Astrocyte (in vitro differentiated cells and primary cell): ENCODE measurements around the gene CHST13. TPM values are rescaled to one million over a fixed set of nuclear protein-coding genes. Genes with fewer than 3 reads are reported as not detected.

Source experiments
- DNase-seq: peaks from one replicate; pipeline ENCODE4 v3.0.0-alpha.2; 2010; ENCODE audit warnings: low read depth
- FAIRE-seq: peaks from 2 replicates; lab custom pipeline; 2011; peaks lifted over from hg19 to GRCh38; lab: Jason Lieb, UNC
- H2AFZ ChIP-seq: 2 replicates; pipeline ENCODE4 v1.6.0; 2012; ENCODE audit warnings: low read depth, low read length, inconsistent platforms
- H3K27ac ChIP-seq: 2 replicates; pipeline ENCODE4 v1.5.1; 2011; ENCODE audit warnings: low read depth, low read length, inconsistent platforms
- H3K27me3 ChIP-seq: 2 replicates; pipeline ENCODE4 v1.6.0; 2011; ENCODE audit warnings: low read length, inconsistent platforms; ENCODE audit not compliant: insufficient read depth
- H3K36me3 ChIP-seq: 2 replicates; pipeline ENCODE4 v1.5.1; 2011; ENCODE audit warnings: low read length, inconsistent platforms; ENCODE audit not compliant: insufficient read depth
- H3K4me1 ChIP-seq: 2 replicates; pipeline ENCODE4 v1.5.1; 2011; ENCODE audit warnings: low read length, inconsistent platforms; ENCODE audit not compliant: insufficient read depth
- H3K4me2 ChIP-seq: 2 replicates; pipeline ENCODE4 v1.6.0; 2012; ENCODE audit warnings: low read length, inconsistent platforms
- H3K4me3 ChIP-seq: 2 replicates; pipeline ENCODE4 v1.5.1; 2011; ENCODE audit warnings: low read depth, mild to moderate bottlenecking, low read length, inconsistent platforms; ENCODE audit not compliant: insufficient read depth
- H3K79me2 ChIP-seq: 2 replicates; pipeline ENCODE4 v1.6.0; 2012; ENCODE audit warnings: mild to moderate bottlenecking, low read length, inconsistent platforms; ENCODE audit not compliant: insufficient read depth
- H3K9ac ChIP-seq: 2 replicates; pipeline ENCODE4 v1.6.0; 2012; ENCODE audit warnings: mild to moderate bottlenecking, low read length, inconsistent platforms
- H3K9me3 ChIP-seq: 2 replicates; pipeline ENCODE4 v1.5.1; 2012; ENCODE audit warnings: low read depth, mild to moderate bottlenecking, low read length, inconsistent platforms; ENCODE audit not compliant: insufficient read depth
- H4K20me1 ChIP-seq: 2 replicates; pipeline ENCODE4 v1.6.0; 2012; ENCODE audit warnings: low read length, inconsistent platforms; ENCODE audit not compliant: insufficient read depth
- H3K27ac Mint-ChIP-seq: one replicate; pipeline ENCODE4 v1.8.0; 2021; ENCODE audit warnings: mild to moderate bottlenecking, mixed read lengths; ENCODE audit not compliant: unreplicated experiment
- H3K27me3 Mint-ChIP-seq: one replicate; pipeline ENCODE4 v1.8.0; 2021; ENCODE audit warnings: low read depth, mixed read lengths; ENCODE audit not compliant: unreplicated experiment
- H3K36me3 Mint-ChIP-seq: one replicate; pipeline ENCODE4 v1.8.0; 2021; ENCODE audit warnings: low read depth, mixed read lengths; ENCODE audit not compliant: unreplicated experiment
- H3K4me1 Mint-ChIP-seq: one replicate; pipeline ENCODE4 v1.8.0; 2021; ENCODE audit warnings: low read depth, mixed read lengths; ENCODE audit not compliant: unreplicated experiment
- H3K4me3 Mint-ChIP-seq: one replicate; pipeline ENCODE4 v1.8.0; 2021; ENCODE audit warnings: mild to moderate bottlenecking, moderate library complexity, mixed read lengths; ENCODE audit not compliant: unreplicated experiment
- H3K9me3 Mint-ChIP-seq: one replicate; pipeline ENCODE4 v1.8.0; 2021; ENCODE audit warnings: mild to moderate bottlenecking, mixed read lengths; ENCODE audit not compliant: unreplicated experiment
- CTCF ChIP-seq: IDR thresholded peaks from 2 replicates; pipeline ENCODE4 v1.5.1; 2011; ENCODE audit warnings: low read depth, mild to moderate bottlenecking, inconsistent platforms, low read length, moderate library complexity; ENCODE audit not compliant: insufficient read depth
- EZH2 ChIP-seq: IDR thresholded peaks from 2 replicates; pipeline ENCODE4 v1.6.1; 2012; ENCODE audit warnings: mild to moderate bottlenecking, low read length, inconsistent platforms; ENCODE audit not compliant: insufficient read depth
- total RNA-seq: library from RNA; stranded (reverse); gene quantifications from 2 replicates; pipeline ENCODE4 v1.2.1, GENCODE V29; 2021

CHST13 gene
- total RNA-seq, 1 donor from 2014 or later: not detected

GRCh38 chr3:126548556-126549466 lies 24.9 kb downstream of the CHST13 start:
- Mint-ChIP-seq H3K4me3 (no peak overlapping the region), H3K36me3 (no peaks in the 10 kb centered on the region), H3K9me3 (no peaks in the 10 kb centered on the region), H3K27me3 (peaks cover 44% of the 10 kb centered on the region), H3K27ac (no peak overlapping the region), H3K4me1 (no peaks in the 10 kb centered on the region)
- no peak overlapping the region for H3K9ac ChIP-seq
- H3K79me2 ChIP-seq: no peaks in the 10 kb centered on the region
- H3K27ac ChIP-seq: no peak overlapping the region
- no peak overlapping the region for H3K4me2 ChIP-seq
- no peak for DNase-seq
- no peak overlapping the region for H3K4me3 ChIP-seq
- H3K27me3 ChIP-seq: peaks cover 42% of the 10 kb centered on the region
- H3K9me3 ChIP-seq: no peaks in the 10 kb centered on the region
- FAIRE-seq: no peak
- no peaks in the 10 kb centered on the region for H3K4me1 ChIP-seq
- TF ChIP-seq CTCF (no peak), EZH2 (no peak)
- no peak overlapping the region for H2AFZ ChIP-seq
- no peaks in the 10 kb centered on the region for H3K36me3 ChIP-seq
- H4K20me1 ChIP-seq: no peaks in the 10 kb centered on the region

- Histone ChIP-seq H4K20me1 (no peaks in the 10 kb centered on the region), H3K27me3 (peaks cover 42% of the 10 kb centered on the region), H3K36me3 (no peaks in the 10 kb centered on the region), H3K9me3 (no peaks in the 10 kb centered on the region), H3K4me2 (no peak overlapping the region), H3K4me1 (no peaks in the 10 kb centered on the region), H2AFZ (no peak overlapping the region), H3K4me3 (no peak overlapping the region), H3K27ac (no peak overlapping the region), H3K9ac (no peak overlapping the region), H3K79me2 (no peaks in the 10 kb centered on the region)
- FAIRE-seq (no peak), DNase-seq (no peak)
- Mint-ChIP-seq H3K4me3 (no peak overlapping the region), H3K27me3 (peaks cover 45% of the 10 kb centered on the region), H3K27ac (no peak overlapping the region), H3K36me3 (no peaks in the 10 kb centered on the region), H3K4me1 (no peaks in the 10 kb centered on the region), H3K9me3 (no peaks in the 10 kb centered on the region)
- no peak for TF ChIP-seq EZH2
- no peak for TF ChIP-seq CTCF
Measured at GRCh38 chr3:126549861-126550487, 26.0 kb downstream of the CHST13 start.
